NCI-H1105 (cell line): ENCODE data around the gene SORCS3.

ENCODE experiments used
- DNase-seq: peaks from one replicate; lab custom pipeline; 2025; lab: John Stamatoyannopoulos, UW

Gene SORCS3

DNA sequence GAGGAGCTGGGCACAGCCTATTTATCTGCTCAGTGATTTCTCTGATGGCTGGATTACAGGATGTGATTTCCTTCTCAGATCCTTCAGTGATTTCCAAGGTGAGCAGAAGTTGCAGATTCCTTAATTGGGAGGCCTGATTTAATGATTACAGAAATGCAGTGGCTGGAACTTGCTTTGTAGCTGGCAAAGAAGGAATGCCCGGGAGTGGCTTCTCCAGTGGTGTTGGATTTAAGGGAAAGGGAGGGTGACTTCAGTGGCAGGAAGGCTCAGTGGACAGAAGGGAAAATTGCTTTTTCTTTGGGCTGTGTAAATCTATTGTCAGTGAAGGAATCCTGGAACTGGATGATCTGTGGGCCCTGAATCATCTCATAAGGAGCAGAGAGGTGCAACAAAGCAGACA lies 5.1 kb downstream of the SORCS3 start:
- DNase-seq: no peak

DNA sequence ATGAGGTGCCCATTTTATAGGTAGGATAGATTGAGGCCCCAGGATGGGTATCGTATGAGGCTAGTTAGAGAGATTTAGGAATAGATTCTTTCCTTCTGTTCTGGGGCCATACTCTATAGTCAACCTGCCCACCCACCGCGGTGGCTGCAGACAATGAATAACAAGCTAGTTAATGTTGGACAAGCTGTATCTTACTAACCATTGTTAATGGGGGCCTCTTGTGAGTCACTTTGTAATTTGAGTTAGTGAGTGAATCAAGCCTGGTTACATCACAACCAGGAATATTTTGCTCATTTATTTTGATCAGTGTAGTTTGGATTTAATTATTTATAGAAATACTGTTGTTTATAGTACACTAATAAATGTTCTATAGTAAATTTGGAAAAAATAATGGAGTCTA lies 7.3 kb downstream of the SORCS3 start:
- no peak for DNase-seq

DNA sequence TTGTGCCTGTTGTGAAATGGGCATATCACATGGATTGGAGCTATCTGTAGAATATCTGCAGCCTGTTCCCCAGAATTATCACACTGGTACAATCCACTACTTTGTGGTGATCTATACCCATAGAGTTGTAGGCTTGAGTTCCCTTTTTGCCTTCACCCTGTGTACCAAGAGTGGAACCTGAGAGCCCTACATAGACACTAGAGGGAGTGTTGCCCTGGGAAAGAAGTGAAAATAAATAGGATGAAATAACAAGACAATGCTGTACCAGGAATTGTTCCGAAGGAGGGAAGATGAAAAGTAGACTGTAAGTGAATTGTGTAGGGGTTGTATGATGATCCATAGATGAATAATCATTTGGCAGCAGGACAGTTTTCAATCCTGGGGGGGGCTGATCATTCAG lies 9.0 kb downstream of the SORCS3 start:
- no peak for DNase-seq

DNA sequence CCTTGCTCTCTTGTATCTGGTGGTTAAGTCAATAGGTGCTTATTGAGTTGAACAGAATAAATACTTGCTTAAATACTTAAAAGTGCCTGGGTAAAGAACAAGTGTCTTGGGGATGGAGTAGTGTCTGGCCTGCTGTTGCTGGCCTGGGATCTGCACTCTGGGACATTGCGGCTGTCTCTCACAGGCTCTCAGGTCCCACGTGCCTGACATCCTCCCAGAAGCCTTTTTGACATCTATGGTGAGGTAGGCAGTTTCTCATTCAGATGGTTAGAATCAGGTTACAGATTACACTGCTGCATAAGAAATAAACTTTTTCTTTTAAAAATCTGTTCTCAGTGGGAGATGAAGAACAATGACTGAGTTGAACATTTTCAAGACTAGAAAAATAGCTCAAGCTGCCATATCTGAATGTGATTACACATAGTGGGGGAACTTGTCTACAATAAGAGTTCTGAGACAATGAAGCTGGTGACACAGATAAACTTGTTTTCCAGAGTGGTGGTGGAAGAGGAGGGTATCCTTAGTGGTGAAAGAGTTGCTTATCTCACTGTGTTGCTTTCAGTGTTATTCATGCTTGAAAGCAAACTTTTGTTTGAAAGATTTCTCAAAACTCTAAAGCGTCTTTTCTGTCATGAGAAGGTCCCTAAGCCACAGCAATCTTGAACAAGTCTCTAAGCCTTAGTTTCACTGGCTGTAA lies 9.7 kb downstream of the SORCS3 start:
- no peak for DNase-seq

DNA sequence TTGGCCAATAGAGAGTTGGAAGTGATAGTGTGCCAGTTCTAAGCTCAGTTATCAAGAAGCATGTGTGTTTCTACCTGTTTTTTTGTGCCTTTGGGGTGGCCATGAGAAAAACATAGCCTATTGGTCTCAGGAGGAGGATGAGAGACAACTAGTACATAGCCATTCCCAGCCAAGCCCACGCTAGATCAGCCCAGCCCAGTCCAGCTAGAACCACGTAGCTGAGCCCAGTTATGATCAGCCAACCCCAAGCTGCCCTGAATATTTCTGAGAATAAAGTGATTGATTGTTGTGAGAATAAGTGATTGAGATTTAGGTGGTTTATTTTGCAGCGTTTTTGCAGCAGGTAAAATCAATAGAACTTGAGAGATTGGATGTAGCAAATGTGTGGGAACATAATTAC lies 15.9 kb downstream of the SORCS3 start:
- no peak for DNase-seq

DNA sequence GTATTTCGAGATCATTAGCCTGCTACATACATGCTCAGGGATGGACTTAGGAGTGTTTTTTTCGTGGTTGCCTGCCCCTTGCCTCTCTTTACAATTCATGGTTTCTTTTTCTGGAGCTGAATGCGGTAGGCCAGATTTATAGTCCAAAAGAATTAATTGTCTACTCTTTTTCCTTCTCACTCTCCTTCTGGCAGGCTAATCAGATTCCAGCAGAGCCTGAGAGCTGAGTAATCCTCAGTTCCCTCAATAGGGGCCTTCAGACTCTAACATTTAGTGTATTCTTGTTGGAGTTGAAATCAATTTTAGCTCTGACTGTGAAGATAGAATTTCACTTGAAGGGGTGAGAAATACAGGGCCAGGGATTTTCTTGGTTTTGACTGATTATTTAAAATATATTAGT lies 16.4 kb downstream of the SORCS3 start:
- DNase-seq: no peak

DNA sequence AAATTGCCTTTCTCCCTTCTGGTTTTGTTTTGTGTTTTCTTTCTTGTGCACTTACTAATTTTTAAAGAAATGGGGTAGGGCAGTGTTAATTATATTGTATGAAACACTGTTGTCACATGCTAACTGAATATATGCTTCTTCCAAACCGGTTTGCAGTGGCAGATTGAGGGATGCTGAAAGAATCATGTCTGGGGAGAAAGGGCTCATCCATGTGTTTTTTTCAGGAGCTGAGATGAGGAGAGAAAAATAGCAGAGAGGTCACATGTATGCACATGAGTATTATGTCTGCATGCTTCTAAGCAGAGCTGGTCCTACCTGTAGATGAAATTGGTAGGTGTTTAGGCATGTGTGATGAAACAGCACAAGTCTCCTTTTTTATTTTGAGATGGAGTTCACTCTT lies 17.0 kb downstream of the SORCS3 start:
- no peak for DNase-seq

DNA sequence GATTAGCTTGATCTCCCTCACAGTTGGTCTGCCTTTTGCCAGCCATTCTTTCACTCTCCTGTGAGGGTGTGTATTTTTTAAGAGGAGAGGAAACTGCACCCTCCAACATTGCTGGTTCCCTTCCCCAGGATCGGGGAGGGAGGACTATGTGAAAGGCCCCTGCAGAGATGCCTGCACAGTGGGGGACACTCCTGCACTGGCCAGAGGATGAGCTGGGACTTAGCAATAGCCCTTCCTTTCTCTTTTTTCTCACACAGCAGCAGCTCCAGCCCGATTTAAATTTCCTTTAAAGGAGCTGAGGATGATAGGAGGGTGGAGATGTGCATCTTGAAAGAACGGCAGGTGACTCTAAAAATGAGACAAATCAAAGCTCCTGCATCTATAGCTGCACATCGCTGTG lies 18.7 kb downstream of the SORCS3 start:
- no peak for DNase-seq

DNA sequence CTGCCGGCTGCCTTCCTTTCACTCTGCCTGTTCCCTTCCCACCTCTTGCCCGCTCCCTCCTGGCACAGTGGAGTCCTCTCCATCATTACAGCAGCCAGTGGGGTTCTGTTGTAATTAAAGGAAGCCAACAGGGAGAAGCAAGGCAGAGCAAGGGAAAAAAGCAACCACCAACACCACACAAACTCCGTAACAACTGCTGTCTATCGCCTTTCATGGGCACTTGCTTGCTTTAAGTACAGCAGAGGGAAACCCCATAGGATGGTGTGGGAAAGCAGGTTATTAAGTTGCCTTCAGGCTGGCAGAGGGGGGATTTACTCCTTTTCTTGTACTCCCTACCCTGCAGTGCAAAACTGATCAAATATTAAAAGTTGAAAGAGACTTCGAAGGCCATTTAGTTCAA lies 22.0 kb downstream of the SORCS3 start:
- no peak for DNase-seq

DNA sequence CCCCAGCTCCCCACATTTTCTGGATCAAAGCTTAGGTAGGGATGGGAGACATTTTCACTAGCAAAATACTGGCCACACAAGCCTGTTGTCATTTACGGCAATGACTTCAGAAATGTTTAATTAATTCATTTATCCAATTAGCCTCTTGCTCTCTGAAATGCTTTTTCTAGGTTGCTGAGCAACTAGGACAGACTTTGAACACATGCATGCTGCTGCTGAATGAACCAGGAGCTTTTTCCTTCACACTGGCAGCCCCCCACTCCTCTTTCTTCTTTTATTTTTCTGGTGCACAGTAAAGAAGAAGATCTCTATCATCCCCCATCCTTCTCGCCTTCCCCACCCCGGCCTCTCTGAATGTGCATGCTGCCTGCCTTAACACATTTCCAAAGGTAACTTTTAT lies 22.5 kb downstream of the SORCS3 start:
- DNase-seq: no peak

DNA sequence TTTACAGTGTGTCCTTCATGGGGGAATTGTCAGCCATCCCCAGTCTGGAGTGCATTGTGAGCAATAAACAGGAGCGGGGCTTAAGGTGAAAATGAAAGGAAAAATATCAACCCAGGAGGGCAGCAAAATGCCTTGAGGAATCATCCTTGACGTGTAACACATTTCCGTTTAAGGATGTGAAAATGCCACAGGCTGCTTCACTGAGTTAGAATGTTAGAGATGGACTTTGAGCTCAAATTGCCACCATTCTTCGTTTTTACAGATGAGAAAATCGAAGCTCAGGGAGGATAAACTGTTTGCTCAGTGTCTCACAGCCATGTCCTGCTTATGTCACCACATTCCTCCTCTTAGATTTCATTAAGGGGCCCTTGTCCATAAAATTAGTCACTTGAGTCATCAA lies 23.1 kb downstream of the SORCS3 start:
- no peak for DNase-seq

DNA sequence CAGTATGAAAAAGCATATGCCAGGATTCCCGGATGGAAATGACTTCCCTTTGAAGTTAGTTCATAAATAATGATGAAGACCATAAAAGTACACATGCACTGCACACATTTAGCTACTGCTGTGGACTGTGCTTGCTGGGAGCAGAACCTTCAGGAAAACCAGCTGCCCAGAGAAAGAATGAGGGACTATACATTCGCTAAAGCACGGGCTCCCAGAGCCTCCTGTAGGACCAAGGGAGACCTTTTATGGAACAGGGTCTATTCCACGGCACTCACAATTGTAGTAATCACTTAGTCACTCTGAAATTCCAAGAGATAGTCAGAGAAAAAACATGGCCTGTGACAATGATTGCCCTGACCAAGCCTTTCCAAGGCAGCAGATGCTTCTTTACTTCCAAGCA lies 24.1 kb downstream of the SORCS3 start:
- DNase-seq: no peak

DNA sequence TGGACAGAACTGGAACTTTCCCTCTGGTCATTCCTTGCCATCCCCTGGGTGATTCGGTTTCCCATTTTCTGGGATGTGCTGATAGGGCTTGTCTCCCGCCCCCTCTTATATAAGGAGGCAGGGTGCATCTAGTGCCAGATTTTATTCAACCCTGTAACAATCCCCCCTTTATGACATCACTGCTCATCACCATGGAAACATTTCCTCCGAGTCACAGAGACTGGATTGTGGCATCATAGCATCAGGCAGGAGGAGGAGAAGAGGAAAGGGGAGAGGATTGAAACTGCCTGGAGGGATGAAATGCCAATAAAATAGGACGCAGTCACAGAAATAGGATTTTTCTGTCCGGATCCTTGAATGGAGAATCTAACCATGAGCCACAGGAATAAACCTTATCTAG lies 25.0 kb downstream of the SORCS3 start:
- no peak for DNase-seq

DNA sequence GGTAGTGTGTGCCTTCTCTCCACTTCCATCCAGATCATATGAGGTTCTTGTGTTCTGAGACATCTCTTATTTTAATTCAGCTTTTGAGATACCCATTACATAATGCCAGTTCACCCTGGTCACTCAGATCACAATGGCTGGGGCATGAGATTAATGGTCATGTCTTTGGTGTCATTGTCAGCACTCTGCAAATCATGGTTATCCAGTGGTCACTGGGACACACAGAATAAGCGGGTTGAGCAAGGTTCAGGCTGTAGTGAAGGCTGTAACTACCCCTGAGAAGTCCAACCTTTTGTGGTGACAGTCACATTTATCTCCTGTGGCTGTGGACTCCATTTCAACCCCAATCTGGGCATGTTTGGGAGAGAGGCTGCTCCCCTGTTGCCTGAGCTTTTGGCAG lies 35.8 kb downstream of the SORCS3 start:
- DNase-seq: no peak

DNA sequence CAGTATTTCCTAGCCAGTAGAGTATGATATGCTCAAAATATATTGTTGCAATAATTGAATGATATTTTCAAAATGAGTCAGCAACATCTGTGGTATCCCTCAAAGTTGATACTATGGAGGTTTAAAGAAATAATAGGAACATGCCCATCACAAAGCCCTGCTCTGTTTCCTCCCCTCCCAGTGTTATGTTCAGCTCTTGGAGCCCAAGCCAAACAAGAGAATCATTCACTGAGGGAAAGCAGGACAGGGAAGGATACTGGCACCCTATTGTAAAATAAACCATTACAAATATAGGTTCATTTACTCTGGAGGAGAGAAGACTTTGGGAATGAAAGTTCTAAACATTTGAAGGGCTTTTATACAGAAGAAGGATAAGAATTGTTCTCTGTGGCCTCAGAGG lies 37.6 kb downstream of the SORCS3 start:
- no peak for DNase-seq

DNA sequence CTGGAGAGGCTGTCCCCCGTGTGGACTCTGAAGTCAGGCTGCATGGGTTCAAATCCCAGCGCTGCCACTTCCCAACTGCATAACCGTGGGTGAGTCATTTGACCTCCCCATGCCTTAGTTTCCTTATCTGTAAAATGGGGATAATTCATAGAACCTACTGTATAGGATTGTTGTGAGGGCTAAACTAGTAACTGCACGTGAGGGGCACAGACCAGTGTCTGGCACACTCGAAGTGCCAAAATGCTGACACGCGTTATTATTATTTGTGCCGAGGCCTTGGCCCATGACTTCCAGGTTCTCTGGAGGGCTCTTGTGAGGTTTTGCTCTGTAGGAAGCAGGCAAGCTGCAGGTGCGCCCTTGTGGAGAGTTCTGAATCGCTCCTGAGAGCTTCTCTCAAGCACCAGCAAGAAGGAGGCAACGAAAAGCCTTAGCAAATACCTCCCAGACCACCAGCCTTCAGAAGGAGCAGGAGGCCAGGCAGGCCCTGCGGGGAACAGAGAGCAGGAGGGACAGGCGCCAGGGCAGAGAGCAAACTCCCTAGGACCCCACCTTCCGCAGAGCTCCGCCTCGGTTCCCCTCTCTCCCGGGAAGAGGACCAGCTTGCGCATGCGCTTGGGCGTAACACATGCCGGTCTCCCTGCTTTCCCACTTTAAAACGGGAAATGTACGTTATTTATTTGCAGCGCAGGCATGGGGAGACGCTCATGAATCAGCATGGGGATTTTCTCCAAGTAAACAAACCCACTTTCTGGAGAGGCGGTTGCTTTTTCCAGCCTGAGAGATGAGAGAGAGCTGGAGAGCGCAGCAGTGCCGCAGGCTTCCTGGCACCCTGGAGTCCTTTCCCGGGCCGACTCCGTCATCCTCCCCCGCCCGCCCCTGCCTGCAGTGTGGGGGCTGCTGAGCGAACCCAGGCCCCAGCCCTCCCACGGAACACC lies 39.6 kb downstream of the SORCS3 start:
- DNase-seq: no peak

DNA sequence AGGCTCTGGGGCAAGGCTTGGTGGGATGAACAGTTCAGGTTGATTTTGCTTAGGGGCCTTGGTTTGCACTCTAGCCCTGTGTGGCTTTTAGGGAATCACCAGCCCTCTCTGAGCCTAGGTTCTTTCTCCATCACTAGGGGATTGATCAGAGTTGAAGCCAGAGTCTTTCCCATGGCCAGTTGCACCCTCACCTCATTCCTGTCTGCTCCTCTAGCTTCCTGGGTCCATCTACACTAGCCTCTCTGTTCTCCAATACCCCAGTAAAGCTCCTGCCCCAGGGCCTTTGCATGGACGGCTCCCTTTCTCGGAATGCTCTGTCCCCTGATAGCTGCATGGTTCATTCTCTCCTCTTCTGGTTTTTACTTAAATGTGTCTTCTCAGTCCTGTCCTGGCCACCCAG lies 40.4 kb downstream of the SORCS3 start:
- no peak for DNase-seq

DNA sequence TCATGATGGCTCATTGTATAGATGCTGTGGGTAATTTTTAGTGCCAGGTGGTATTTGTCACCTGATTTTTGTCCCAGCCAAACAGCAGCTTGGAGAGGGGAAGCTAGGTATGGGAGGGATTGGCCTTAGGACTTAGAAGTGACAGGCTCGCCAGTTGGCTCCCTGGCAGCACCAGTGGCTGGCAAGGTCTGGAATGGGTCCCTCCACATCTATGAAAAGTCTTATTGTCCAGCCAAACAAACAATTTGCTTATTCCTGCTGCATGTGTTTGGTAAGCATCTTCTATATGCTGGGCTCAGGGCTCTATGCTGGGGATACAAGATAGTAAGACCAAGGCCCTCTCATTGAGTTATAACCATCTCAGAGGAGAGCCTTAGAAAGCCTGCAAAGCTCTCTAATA lies 42.5 kb downstream of the SORCS3 start:
- no peak for DNase-seq

DNA sequence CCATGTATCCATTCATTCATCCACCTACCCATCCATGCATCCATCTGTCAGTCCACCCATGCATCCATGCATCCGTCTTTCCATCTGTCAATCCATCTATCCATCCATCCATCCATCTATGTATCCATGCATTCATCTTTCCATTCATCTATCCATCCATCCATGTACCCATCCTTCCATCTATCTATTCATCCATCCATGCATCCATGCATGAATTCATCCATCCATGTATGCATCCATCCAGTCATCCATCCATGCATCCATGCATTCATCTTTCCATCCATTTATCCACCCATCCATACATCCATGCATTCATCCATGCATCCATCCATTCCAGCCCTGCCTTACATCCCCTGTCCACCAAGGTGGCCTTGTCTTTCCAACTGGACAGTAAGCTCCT lies 45.7 kb downstream of the SORCS3 start:
- DNase-seq: no peak

DNA sequence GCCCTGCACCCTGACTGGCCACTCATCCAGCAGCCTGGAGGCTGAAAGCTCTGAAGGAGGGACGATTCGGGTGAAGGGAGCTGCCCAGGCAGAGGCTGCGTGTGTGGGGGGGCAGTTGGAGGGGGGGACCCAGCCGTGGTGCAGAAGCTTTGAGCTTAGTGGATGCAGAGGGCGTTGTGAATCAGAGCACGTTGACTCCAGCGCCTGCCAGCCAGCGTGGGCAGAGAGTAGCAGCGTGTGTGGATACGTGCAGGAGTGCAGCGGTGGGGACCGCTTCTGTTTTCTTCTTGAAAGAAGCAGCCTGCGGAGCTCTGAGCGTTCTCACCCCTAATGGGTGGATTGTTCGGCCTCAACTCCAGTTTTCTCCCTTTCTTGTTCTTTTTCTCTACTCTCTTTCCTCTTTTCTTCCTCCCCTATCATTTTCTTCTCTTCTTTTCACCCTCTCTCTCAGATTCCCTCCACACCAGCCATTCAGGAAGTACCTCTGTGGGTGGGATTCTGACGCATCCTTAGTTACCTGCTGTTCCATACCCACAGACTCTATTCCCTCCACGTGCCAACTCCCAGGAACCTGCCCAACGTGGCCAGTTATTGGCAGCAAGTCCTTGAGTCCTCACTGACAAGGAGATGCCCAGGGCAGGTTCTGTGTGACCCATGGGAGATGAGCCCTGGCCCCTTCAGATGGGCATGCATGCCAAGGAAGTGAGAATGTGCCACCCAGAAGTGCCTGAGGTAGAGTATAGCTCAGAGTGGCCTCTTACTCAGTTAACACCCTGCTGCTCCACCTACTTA lies 47.4 kb downstream of the SORCS3 start:
- DNase-seq: no peak

DNA sequence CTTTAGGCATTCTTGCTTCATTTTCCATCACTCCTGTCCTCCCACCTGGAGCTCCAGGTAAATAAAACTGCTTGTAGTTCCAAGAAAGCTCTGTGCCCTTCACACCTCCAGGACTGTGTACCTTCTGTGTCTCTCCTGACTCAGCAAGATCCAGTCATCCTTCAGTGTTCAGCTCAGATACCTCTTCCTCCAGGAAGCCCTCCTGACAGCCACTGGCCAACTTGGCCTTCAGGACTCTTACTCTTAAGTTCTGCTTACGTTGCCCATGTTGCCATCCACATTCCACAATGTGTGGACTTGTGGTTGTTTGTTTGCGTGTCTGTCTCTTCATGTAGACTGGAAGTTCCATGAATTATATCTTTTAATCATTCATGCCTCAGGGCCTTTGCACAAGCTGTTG lies 48.0 kb downstream of the SORCS3 start:
- no peak for DNase-seq

DNA sequence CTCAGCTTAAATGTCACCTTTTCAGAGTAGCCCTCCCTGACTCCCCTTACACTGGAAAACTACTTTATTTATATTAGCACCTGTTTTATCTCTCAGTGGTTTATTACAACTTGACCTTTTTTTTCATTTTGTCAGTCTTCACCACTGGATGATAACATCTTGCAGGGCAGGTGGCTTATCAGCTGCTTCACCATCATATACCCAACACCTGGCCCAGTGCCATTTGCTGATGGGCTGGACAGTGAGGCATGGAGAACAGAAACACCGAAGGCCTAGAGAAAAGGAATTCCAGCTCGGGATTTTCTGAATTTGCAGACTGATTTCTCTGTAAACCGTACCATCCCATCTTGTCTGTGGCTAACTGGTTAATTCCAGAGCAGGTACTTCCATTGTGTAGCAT lies 48.5 kb downstream of the SORCS3 start:
- no peak for DNase-seq

DNA sequence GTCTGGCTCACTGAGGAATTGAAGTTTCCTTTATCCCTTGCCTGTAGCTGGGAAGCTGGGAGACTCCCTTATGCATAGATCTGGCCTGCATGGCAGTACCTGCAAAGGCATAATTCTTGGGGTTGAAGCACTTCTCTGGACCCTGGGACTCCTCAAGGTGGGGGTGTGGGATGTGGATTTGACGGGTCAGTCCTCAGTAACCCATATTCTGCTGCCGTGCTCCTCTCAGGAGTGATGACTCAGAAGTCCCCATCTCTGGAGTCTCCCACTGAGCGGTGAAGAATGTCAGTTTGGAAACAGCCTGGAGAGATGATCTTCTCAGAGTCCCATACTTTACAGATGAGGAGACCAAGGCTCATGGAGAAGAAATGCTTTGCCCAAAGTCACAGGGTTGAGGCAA lies 49.0 kb downstream of the SORCS3 start:
- no peak for DNase-seq
